K562 (cell line): ENCODE data around the gene SNRPA. TPM values are rescaled to one million over a fixed set of nuclear protein-coding genes. Genes with fewer than 3 reads are reported as not detected.
A peak's percentile ranks its signal among the peaks of the same experiment; 100 is the strongest.

Source experiments
- MLX ChIP-seq, 2 experiments: fragments of 450-650 bp in 1 of 2; sonication (generic) in 1 of 2; formaldehyde crosslinking; conservative IDR thresholded peaks; 2 replicates each; pipeline versions ENCODE4 v1.4.0 to v1.8.1; 2020 to 2022; ENCODE audit warnings: mild to moderate bottlenecking in 1 of 2, missing genetic modification reagents in 1 of 2
- MNT ChIP-seq, 2 experiments: fragments of 450-650 bp; conservative IDR thresholded peaks; 2 replicates each; pipeline ENCODE4 v1.6.1; 2017; ENCODE audit warnings: mild to moderate bottlenecking in 2 of 2, moderate library complexity in 2 of 2
- OTX1 ChIP-seq: fragments of 450-650 bp; formaldehyde crosslinking; IDR thresholded peaks from 2 replicates; pipeline ENCODE4 v1.4.0; 2022; ENCODE audit warnings: mild to moderate bottlenecking
- PHF8 ChIP-seq: fragments of 200-600 bp; sonication (generic); IDR thresholded peaks from 2 replicates; pipeline ENCODE4 v1.6.1; 2012; ENCODE audit warnings: mixed run types, mild to moderate bottlenecking, inconsistent platforms, low read length, moderate library complexity, borderline replicate concordance
- SMAD3 ChIP-seq: fragments of 450-650 bp; formaldehyde crosslinking; conservative IDR thresholded peaks from 2 replicates; pipeline ENCODE4 v1.4.0; 2020; ENCODE audit warnings: mild to moderate bottlenecking
- SPI1 ChIP-seq: IDR thresholded peaks from 2 replicates; pipeline ENCODE4 v1.6.1; 2011; ENCODE audit warnings: low read depth, low read length, control low read depth, borderline replicate concordance
- SREBF2 ChIP-seq: sonication (generic); formaldehyde crosslinking; IDR thresholded peaks from 2 replicates; pipeline ENCODE4 v1.4.0; 2020; ENCODE audit warnings: mild to moderate bottlenecking, missing genetic modification reagents
- SRF ChIP-seq, 2 experiments: fragments of 250-450, 450-650 bp in 1 of 2; sonication (Bioruptor Pico) in 1 of 2; sonication (generic) in 1 of 2; formaldehyde crosslinking; IDR thresholded peaks; 2 replicates each; pipeline versions ENCODE4 v1.5.0 to v1.5.1; 2020 to 2022; ENCODE audit warnings: mild to moderate bottlenecking in 1 of 2, missing genetic modification reagents in 1 of 2
- ZMIZ1 ChIP-seq, 2 experiments: fragments of 150-350 bp in 1 of 2; IDR thresholded peaks; 2 replicates each; pipeline ENCODE4 v1.6.1; 2012 to 2016; ENCODE audit warnings: low read depth in 2 of 2, low read length in 2 of 2, mild to moderate bottlenecking in 1 of 2, moderate library complexity in 1 of 2
- ZNF282 ChIP-seq: sonication (generic); formaldehyde crosslinking; IDR thresholded peaks from 2 replicates; pipeline ENCODE4 v1.8.1; 2023; ENCODE audit warnings: missing genetic modification reagents
- polyA plus RNA-seq, 8 experiments: library from polyadenylated mRNA; depleted of rRNA in 4 of 8; stranded (reverse) in 5 of 8; unstranded in 3 of 8; fragments of >200 nt; fragmentation: Nextera tagmentation in 2 of 8; fragmentation: Illumina TruSeq in 1 of 8; extraction: Ambion mirVana in 2 of 8; extraction: Trizol in 1 of 8; gene quantifications; 2 replicates each; pipeline versions ENCODE4 v1.2.1 to v1.2.3, GENCODE V29; 2011 to 2014; ENCODE audit warnings: inconsistent platforms in 1 of 8, missing spikeins in 1 of 8
- total RNA-seq, 7 experiments: library from RNA; depleted of rRNA in 6 of 7; stranded (reverse); fragments of >200 nt in 6 of 7; fragmentation: Illumina TruSeq in 2 of 7; extraction: Trizol in 2 of 7; gene quantifications; 2 replicates each; pipeline versions ENCODE4 v1.2.1 to v1.2.3, GENCODE V29; 2011 to 2021; ENCODE audit warnings: low replicate concordance in 1 of 7
- TF ChIP-seq, protein P1 (sequence below): fragments of 250-450 bp; sonication (Bioruptor Pico); IDR thresholded peaks from 2 replicates; pipeline ENCODE4 v1.9.0; 2021; ENCODE audit warnings: mild to moderate bottlenecking, inconsistent platforms

SNRPA gene
- total and polyA plus RNA-seq, 9 of the 15 experiments (the other 6 are each of a cell fraction or from before 2014, with no cell fraction given) = 16.3 to 311 (median 193) TPM

- TF ChIP-seq OTX1 (CRISPR knock-in tag) (0 out of 2 replicates have a peak, but pooled peaks have one; percentile 10), SPI1 (peak; percentile 29; the same call in 1 of the 2 replicates), ZNF282 (CRISPR knock-in tag) (no peak), PHF8 (peak; percentile 59; the same call in 1 of the 2 replicates), SMAD3 (CRISPR knock-in tag) (no peak), SREBF2 (no peak), ZMIZ1 (IDR thresholded peaks at IDR 0.05; ENCODE audit: low read depth in 2 of 2, low read length in 2 of 2) (0 out of 4 replicates have a peak, but pooled peaks of 1 of the 2 experiments have one; percentile 42), MLX (CRISPR knock-in tag; conservative IDR thresholded peaks at IDR 0.05) (no peak), MNT (conservative IDR thresholded peaks at IDR 0.05) (peak; percentile 83 to 87), SRF (CRISPR knock-in tag; IDR thresholded peaks at IDR 0.05) (peak in 1 of 2 experiments; percentile 65; a peak in 2 of 4 replicates)
- TF ChIP-seq, protein P1, sequence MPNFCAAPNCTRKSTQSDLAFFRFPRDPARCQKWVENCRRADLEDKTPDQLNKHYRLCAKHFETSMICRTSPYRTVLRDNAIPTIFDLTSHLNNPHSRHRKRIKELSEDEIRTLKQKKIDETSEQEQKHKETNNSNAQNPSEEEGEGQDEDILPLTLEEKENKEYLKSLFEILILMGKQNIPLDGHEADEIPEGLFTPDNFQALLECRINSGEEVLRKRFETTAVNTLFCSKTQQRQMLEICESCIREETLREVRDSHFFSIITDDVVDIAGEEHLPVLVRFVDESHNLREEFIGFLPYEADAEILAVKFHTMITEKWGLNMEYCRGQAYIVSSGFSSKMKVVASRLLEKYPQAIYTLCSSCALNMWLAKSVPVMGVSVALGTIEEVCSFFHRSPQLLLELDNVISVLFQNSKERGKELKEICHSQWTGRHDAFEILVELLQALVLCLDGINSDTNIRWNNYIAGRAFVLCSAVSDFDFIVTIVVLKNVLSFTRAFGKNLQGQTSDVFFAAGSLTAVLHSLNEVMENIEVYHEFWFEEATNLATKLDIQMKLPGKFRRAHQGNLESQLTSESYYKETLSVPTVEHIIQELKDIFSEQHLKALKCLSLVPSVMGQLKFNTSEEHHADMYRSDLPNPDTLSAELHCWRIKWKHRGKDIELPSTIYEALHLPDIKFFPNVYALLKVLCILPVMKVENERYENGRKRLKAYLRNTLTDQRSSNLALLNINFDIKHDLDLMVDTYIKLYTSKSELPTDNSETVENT (CRISPR knock-in tag) = 0 out of 2 replicates have a peak, but pooled peaks have one; percentile 7
These were observed 47.9 kb downstream of the SNRPA start, which contains the start of gene EGLN2 (continued) for GRCh38 chr19:40798683-40799557.
